Ovary (tissue), 3 donors: ENCODE results near the gene GCSH.

Experiments used
- POLR2A ChIP-seq: fragments of 450-650 bp; IDR thresholded peaks from one replicate; pipeline ENCODE4 v1.6.1; 2017; ENCODE audit warnings: antibody characterized with exemption, mild to moderate bottlenecking, moderate library complexity
- TF ChIP-seq, protein P1 (sequence below), 3 donors: fragments of 450-650 bp in 2 of 3; fragments of 200-600 bp in 1 of 3; IDR thresholded peaks; one replicate each; pipeline versions ENCODE4 v1.5.1 to v1.8.0; 2016 to 2022; ENCODE audit warnings: antibody characterized with exemption in 3 of 3, mild to moderate bottlenecking in 1 of 3
- donor health status: DM: no; HTN: no; CAD: no.

DNA sequence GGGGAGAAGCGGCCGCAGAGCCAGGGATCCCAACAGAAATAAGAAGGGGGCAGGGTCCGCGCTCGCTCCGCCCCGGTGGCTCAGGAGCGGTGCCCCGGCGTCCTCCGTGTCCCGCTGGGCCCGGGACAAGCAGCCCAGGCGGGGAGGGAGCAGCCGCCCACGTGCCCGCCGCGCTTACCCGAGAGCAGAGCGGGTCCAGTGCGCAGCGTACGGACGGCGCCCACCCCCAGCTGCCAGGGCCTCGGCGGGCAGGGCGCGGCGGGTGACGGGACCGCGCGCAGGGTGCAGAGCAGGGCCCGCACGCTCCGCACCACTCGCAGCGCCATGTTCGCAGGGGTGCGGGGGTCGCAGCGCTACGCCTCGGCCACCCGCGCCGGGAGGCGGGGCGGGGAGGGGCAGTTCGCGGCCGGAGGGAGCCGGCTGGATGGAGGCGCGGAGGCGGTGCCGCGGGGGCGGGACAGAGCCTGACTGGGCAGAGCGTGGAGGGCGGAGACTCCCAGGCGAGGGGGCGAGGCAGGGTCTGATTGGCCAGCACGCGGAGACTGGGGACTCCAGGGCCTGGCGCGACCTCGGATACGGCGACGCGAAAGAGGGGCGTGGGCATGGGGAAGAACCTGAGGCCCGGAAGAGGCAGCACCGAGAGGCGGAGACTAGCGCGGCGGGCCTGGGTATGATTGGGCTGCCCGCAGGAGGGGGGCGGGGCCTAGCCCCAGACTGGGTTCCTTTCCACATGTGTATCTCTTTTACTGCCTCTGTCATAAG, at the start of gene GCSH:
- TF ChIP-seq, protein P1, sequence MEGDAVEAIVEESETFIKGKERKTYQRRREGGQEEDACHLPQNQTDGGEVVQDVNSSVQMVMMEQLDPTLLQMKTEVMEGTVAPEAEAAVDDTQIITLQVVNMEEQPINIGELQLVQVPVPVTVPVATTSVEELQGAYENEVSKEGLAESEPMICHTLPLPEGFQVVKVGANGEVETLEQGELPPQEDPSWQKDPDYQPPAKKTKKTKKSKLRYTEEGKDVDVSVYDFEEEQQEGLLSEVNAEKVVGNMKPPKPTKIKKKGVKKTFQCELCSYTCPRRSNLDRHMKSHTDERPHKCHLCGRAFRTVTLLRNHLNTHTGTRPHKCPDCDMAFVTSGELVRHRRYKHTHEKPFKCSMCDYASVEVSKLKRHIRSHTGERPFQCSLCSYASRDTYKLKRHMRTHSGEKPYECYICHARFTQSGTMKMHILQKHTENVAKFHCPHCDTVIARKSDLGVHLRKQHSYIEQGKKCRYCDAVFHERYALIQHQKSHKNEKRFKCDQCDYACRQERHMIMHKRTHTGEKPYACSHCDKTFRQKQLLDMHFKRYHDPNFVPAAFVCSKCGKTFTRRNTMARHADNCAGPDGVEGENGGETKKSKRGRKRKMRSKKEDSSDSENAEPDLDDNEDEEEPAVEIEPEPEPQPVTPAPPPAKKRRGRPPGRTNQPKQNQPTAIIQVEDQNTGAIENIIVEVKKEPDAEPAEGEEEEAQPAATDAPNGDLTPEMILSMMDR (IDR thresholded peaks at IDR 0.05): no peak
- TF ChIP-seq POLR2A: no peak
